WTC11 (cell line): Measurements from ENCODE around the gene PDIA6. TPM values are rescaled to one million over a fixed set of nuclear protein-coding genes. Genes with fewer than 3 reads are reported as not detected.

Experiments used
- ATAC-seq: fragments of 200-7000 bp; cut with Tn5 transposase; 2 replicates; pipeline ENCODE4 v1.10.0; 2021; ENCODE audit warnings: mild to moderate bottlenecking, moderate library complexity
- CTCF ChIA-PET: fragments of 300-600 bp; sonication (Branson Sonifier 250); formaldehyde crosslinking; loops from one replicate; lab custom pipeline; 2021; ENCODE audit warnings: antibody characterized with exemption; lab: Charles Lee
- POLR2A ChIA-PET: fragments of 350-600 bp; sonication (Branson Sonifier 250); formaldehyde crosslinking; loops from one replicate; lab custom pipeline; 2021; ENCODE audit warnings: antibody characterized with exemption; lab: Charles Lee
- DNase-seq: peaks from one replicate; pipeline ENCODE4 v3.0.0; 2021; ENCODE audit warnings: low spot score
- H3K27ac Mint-ChIP-seq: 2 replicates; pipeline ENCODE4 v1.8.0; 2021; ENCODE audit warnings: mixed read lengths
- H3K27me3 Mint-ChIP-seq: 2 replicates; pipeline ENCODE4 v1.8.0; 2021; ENCODE audit warnings: low read depth, mild to moderate bottlenecking, moderate library complexity, mixed read lengths
- H3K36me3 Mint-ChIP-seq: 2 replicates; pipeline ENCODE4 v1.8.0; 2021; ENCODE audit warnings: mixed read lengths
- H3K4me1 Mint-ChIP-seq: 2 replicates; pipeline ENCODE4 v1.8.0; 2022; ENCODE audit warnings: mixed read lengths
- H3K4me3 Mint-ChIP-seq: 2 replicates; pipeline ENCODE4 v1.8.0; 2021; ENCODE audit warnings: mild to moderate bottlenecking, moderate library complexity, mixed read lengths
- H3K9me3 Mint-ChIP-seq: 2 replicates; pipeline ENCODE4 v1.8.0; 2021; ENCODE audit warnings: mixed read lengths
- ATF2 ChIP-seq: sonication (generic); formaldehyde crosslinking; IDR thresholded peaks from 2 replicates; pipeline ENCODE4 v1.8.1; 2022; ENCODE audit warnings: low read depth, missing genetic modification reagents, borderline replicate concordance
- ATF3 ChIP-seq: sonication (generic); formaldehyde crosslinking; conservative IDR thresholded peaks from 2 replicates; pipeline ENCODE4 v1.8.1; 2022; ENCODE audit warnings: mild to moderate bottlenecking, missing genetic modification reagents
- ATF6 ChIP-seq: sonication (generic); formaldehyde crosslinking; IDR thresholded peaks from 2 replicates; pipeline ENCODE4 v1.8.1; 2023; ENCODE audit warnings: mild to moderate bottlenecking, missing genetic modification reagents
- CDX4 ChIP-seq: fragments of 250-450 bp; sonication (Bioruptor Pico); IDR thresholded peaks from 2 replicates; pipeline ENCODE4 v1.9.0; 2021; ENCODE audit warnings: moderate library complexity, mild to moderate bottlenecking, inconsistent platforms, borderline replicate concordance
- CTCF ChIP-seq: fragments of 200-600 bp; IDR thresholded peaks from 2 replicates; pipeline ENCODE4 v1.8.0; 2022; ENCODE audit warnings: antibody characterized with exemption
- ESRRA ChIP-seq: sonication (generic); formaldehyde crosslinking; IDR thresholded peaks from 2 replicates; pipeline ENCODE4 v1.8.1; 2022; ENCODE audit warnings: mild to moderate bottlenecking, missing genetic modification reagents, borderline replicate concordance
- FOXJ3 ChIP-seq: sonication (generic); formaldehyde crosslinking; IDR thresholded peaks from 2 replicates; pipeline ENCODE4 v1.9.0; 2021; ENCODE audit warnings: missing genetic modification reagents, mild to moderate bottlenecking, borderline replicate concordance
- FOXP4 ChIP-seq: sonication (generic); formaldehyde crosslinking; IDR thresholded peaks from 2 replicates; pipeline ENCODE4 v1.8.0; 2022; ENCODE audit warnings: mild to moderate bottlenecking, missing genetic modification reagents
- GRHL2 ChIP-seq: fragments of 250-450 bp; sonication (Bioruptor Pico); IDR thresholded peaks from 2 replicates; pipeline ENCODE4 v1.8.0; 2022; ENCODE audit warnings: mild to moderate bottlenecking, moderate library complexity; ENCODE audit not compliant: insufficient replicate concordance, severe bottlenecking
- NR1H2 ChIP-seq: sonication (generic); formaldehyde crosslinking; IDR thresholded peaks from 2 replicates; pipeline ENCODE4 v1.9.0; 2021; ENCODE audit warnings: mild to moderate bottlenecking, moderate library complexity, missing genetic modification reagents
- OVOL2 ChIP-seq: fragments of 250-450 bp; sonication (Bioruptor Pico); IDR thresholded peaks from 2 replicates; pipeline ENCODE4 v1.9.0; 2021; ENCODE audit warnings: mild to moderate bottlenecking, borderline replicate concordance
- SOX15 ChIP-seq: fragments of 250-450 bp; sonication (Bioruptor Pico); IDR thresholded peaks from 2 replicates; pipeline ENCODE4 v1.9.0; 2021; ENCODE audit warnings: mild to moderate bottlenecking
- SP1 ChIP-seq: sonication (generic); formaldehyde crosslinking; conservative IDR thresholded peaks from 2 replicates; pipeline ENCODE4 v1.8.1; 2022; ENCODE audit warnings: missing genetic modification reagents
- TCF7 ChIP-seq: sonication (generic); formaldehyde crosslinking; IDR thresholded peaks from 2 replicates; pipeline ENCODE4 v1.8.0; 2022; ENCODE audit warnings: mild to moderate bottlenecking, low read depth, missing genetic modification reagents, moderate library complexity
- ZNF138 ChIP-seq: sonication (generic); formaldehyde crosslinking; conservative IDR thresholded peaks from 2 replicates; pipeline ENCODE4 v1.8.1; 2022; ENCODE audit warnings: mild to moderate bottlenecking, moderate library complexity, missing genetic modification reagents
- ZNF416 ChIP-seq: fragments of 250-450 bp; sonication (Bioruptor Pico); IDR thresholded peaks from 2 replicates; pipeline ENCODE4 v1.9.0; 2021; ENCODE audit warnings: mild to moderate bottlenecking, inconsistent platforms
- total RNA-seq: library from RNA; stranded (reverse); gene quantifications from 3 replicates; pipeline ENCODE4 v1.2.3, GENCODE V29; 2021

The PDIA6 gene
- total RNA-seq, 1 experiment from 2014 or later, result 331 TPM

- TF ChIP-seq FOXP4 (CRISPR knock-in tag), result peak; percentile 54; the same call in 1 of the 2 replicates
- no peak for TF ChIP-seq CTCF
- no peak for TF ChIP-seq GRHL2 (CRISPR knock-in tag)
- TF ChIP-seq SOX15 (CRISPR knock-in tag), result no peak
- TF ChIP-seq FOXJ3 (CRISPR knock-in tag), result no peak
- TF ChIP-seq ATF3 (CRISPR knock-in tag), result no peak
Observed at GRCh38 chr2:10812362-10813162, at the start of gene PDIA6 (continued).

- Mint-ChIP-seq H3K27ac (no peak overlapping the region), H3K36me3 (no peaks in the 10 kb centered on the region), H3K4me1 (peaks cover 7% of the 10 kb centered on the region), H3K4me3 (no peak overlapping the region), H3K27me3 (no peaks in the 10 kb centered on the region), H3K9me3 (no peaks in the 10 kb centered on the region)
- ChIA-PET POLR2A (no interaction called here), CTCF (interaction anchor here (0.9 to 1.4 kb wide), 4 partner anchors 12 to 30 kb away, joined by 3 to 8 read pairs (median 4); no protein-coding TSS in a partner anchor)
- DNase-seq (no peak), ATAC-seq (peak; percentile 20; the same call in 1 of the 2 replicates)
- no peak for TF ChIP-seq ESRRA
- TF ChIP-seq NR1H2, result no peak
- no peak for TF ChIP-seq CTCF
- TF ChIP-seq ZNF138 (CRISPR knock-in tag), result no peak
- TF ChIP-seq ZNF416 (CRISPR knock-in tag), result no peak
Observed at GRCh38 chr2:10862330-10862729, 49.7 kb upstream of the PDIA6 start.

- CTCF ChIA-PET, result interaction anchor here (1.0 to 1.4 kb wide), 2 partner anchors 26 to 29 kb away, joined by 3 to 8 read pairs; no protein-coding TSS in a partner anchor
- Mint-ChIP-seq H3K4me3 (no peak overlapping the region), H3K9me3 (no peaks in the 10 kb centered on the region), H3K36me3 (no peaks in the 10 kb centered on the region)
- no peak for DNase-seq
- TF ChIP-seq ATF2 (CRISPR knock-in tag), result no peak
- no peak for TF ChIP-seq TCF7 (CRISPR knock-in tag)
- no peak for TF ChIP-seq CDX4 (CRISPR knock-in tag)
- no peak for TF ChIP-seq ATF6 (CRISPR knock-in tag)
- TF ChIP-seq OVOL2 (CRISPR knock-in tag), result no peak
- TF ChIP-seq SP1 (CRISPR knock-in tag), result no peak
- TF ChIP-seq, all 79 proteins: peak for 0
- peaks cover 7% of the 10 kb centered on the region for H3K4me1 Mint-ChIP-seq
- H3K27me3 Mint-ChIP-seq, result no peaks in the 10 kb centered on the region
- POLR2A ChIA-PET, result no interaction called here
- H3K27ac Mint-ChIP-seq, result no peak overlapping the region
- ATAC-seq, result no peak
Observed at GRCh38 chr2:10861765-10862164, 49.2 kb upstream of the PDIA6 start.
